Lower leg skin (tissue), 4 donors: ENCODE results near the gene CBX1. TPM values are rescaled to one million over a fixed set of nuclear protein-coding genes. Genes with fewer than 3 reads are reported as not detected.

Experiments used
- DNase-seq, 2 donors: peaks; one replicate each; pipeline ENCODE4 v3.0.0-alpha.2; 2019; ENCODE audit warnings: low spot score in 2 of 2
- H3K4me3 ChIP-seq: fragments of 200-600 bp; sonication (generic); 2 replicates; pipeline ENCODE4 v1.5.1; 2017; ENCODE audit warnings: mild to moderate bottlenecking, low read depth; ENCODE audit not compliant: poor library complexity, severe bottlenecking
- CTCF ChIP-seq, 3 donors: fragments of 450-650 bp; IDR thresholded peaks; one replicate each; pipeline ENCODE4 v1.5.1; 2016; ENCODE audit warnings: antibody characterized with exemption in 3 of 3, mild to moderate bottlenecking in 3 of 3, moderate library complexity in 2 of 3
- POLR2A ChIP-seq, 2 donors: fragments of 450-650 bp; IDR thresholded peaks; one replicate each; pipeline ENCODE4 v1.6.1; 2016 to 2017; ENCODE audit warnings: antibody characterized with exemption in 2 of 2, mild to moderate bottlenecking in 1 of 2, moderate library complexity in 1 of 2
- WGBS, 2 donors: methylation state at CpG; one replicate each; pipeline ENCODE4 v1.1.5; 2018; 5-methylcytosine and 5-hydroxymethylcytosine counted together
- intact Hi-C: fragments of 100-400 bp; cut with DNase I; formaldehyde crosslinking; loops from one replicate; pipeline ENCODE4 v1.15.0; 2023; ENCODE audit warnings: low total_unique reads
- total RNA-seq, 4 donors: library from RNA; depleted of rRNA; stranded (reverse); fragments of >200 nt; gene quantifications; one replicate each; pipeline ENCODE4 v1.1.0, GENCODE V29; 2016

CBX1 gene
- total RNA-seq, 4 donors from 2014 or later, result 23.2 to 33.5 (median 25.6) TPM

- no peak for DNase-seq
- intact Hi-C loops, result no loop called here
- WGBS, 2 donors, result 81 to 86% methylated on average over 3 of the region's 3 CpGs
- H3K4me3 ChIP-seq, result no peak overlapping the region
- no peak for TF ChIP-seq POLR2A (IDR thresholded peaks at IDR 0.05)
- no peak for TF ChIP-seq CTCF (IDR thresholded peaks at IDR 0.05)
These were observed 34.0 kb downstream of the CBX1 start for GRCh38 chr17:48067245-48067644.

GRCh38 chr17:48066656-48067055 is 34.6 kb downstream of the CBX1 start:
- intact Hi-C loops, result no loop called here
- 59 to 76% methylated on average over 1 of the region's 1 CpG for WGBS, 2 donors
- TF ChIP-seq POLR2A (IDR thresholded peaks at IDR 0.05) (no peak), CTCF (IDR thresholded peaks at IDR 0.05) (no peak)
- DNase-seq, result no peak
- H3K4me3 ChIP-seq, result no peak overlapping the region

- intact Hi-C loops, result no loop called here
- no peak overlapping the region for H3K4me3 ChIP-seq
- TF ChIP-seq CTCF (IDR thresholded peaks at IDR 0.05) (no peak), POLR2A (IDR thresholded peaks at IDR 0.05) (no peak)
- DNase-seq, result no peak
- 53 to 63% methylated on average over 1 of the region's 1 CpG for WGBS, 2 donors
These were observed 35.1 kb downstream of the CBX1 start for GRCh38 chr17:48066192-48066591.

GRCh38 chr17:48064638-48065037 is 36.6 kb downstream of the CBX1 start:
- no peak for TF ChIP-seq CTCF (IDR thresholded peaks at IDR 0.05)
- TF ChIP-seq POLR2A (IDR thresholded peaks at IDR 0.05), result no peak
- H3K4me3 ChIP-seq, result no peak overlapping the region
- DNase-seq, result no peak
- WGBS, 2 donors, result 88 to 92% methylated on average over 3 of the region's 3 CpGs
- intact Hi-C loops, result no loop called here

GRCh38 chr17:48062273-48062672 is 39.0 kb downstream of the CBX1 start:
- no peak for DNase-seq
- 84 to 92% methylated on average over 7 of the region's 7 CpGs for WGBS, 2 donors
- no peak for TF ChIP-seq POLR2A (IDR thresholded peaks at IDR 0.05)
- no peak for TF ChIP-seq CTCF (IDR thresholded peaks at IDR 0.05)
- intact Hi-C loops, result no loop called here
- no peak overlapping the region for H3K4me3 ChIP-seq

GRCh38 chr17:48060249-48060648 is 41.0 kb downstream of the CBX1 start:
- intact Hi-C loops, result no loop called here
- 60 to 65% methylated on average over 7 of the region's 7 CpGs for WGBS, 2 donors
- no peak for TF ChIP-seq CTCF (IDR thresholded peaks at IDR 0.05)
- no peak for TF ChIP-seq POLR2A (IDR thresholded peaks at IDR 0.05)
- no peak for DNase-seq
- no peak overlapping the region for H3K4me3 ChIP-seq
